Prostate gland (tissue), 2 donors: ENCODE measurements around the gene GRIN2A. TPM values are rescaled to one million over a fixed set of nuclear protein-coding genes. Genes with fewer than 3 reads are reported as not detected.

Source experiments
- DNase-seq: peaks from one replicate; pipeline ENCODE4 v3.0.0-alpha.2; 2019; ENCODE audit warnings: low spot score
- H3K27ac ChIP-seq, 2 donors: fragments of 200-600 bp; sonication (generic); 2 replicates each; pipeline ENCODE4 v1.5.1; 2017 to 2019
- H3K27me3 ChIP-seq: fragments of 200-600 bp; sonication (generic); replicated peaks from 2 replicates; pipeline ENCODE4 v1.5.1; 2019; ENCODE audit not compliant: insufficient read depth
- H3K36me3 ChIP-seq, 2 donors: fragments of 200-600 bp; sonication (generic); 1 replicate in 1 of 2; 2 replicates in 1 of 2; pipeline versions ENCODE4 v1.5.1 to v1.8.1; 2017 to 2019
- H3K4me1 ChIP-seq: fragments of 200-600 bp; sonication (generic); replicated peaks from 2 replicates; pipeline ENCODE4 v1.5.1; 2019
- H3K4me3 ChIP-seq, 2 donors: fragments of 200-600 bp; sonication (generic); 2 replicates each; pipeline ENCODE4 v1.5.1; 2017 to 2019
- H3K9me3 ChIP-seq: fragments of 200-600 bp; sonication (generic); 2 replicates; pipeline ENCODE4 v1.5.1; 2017
- POLR2A ChIP-seq: fragments of 450-650 bp; IDR thresholded peaks from one replicate; pipeline ENCODE4 v1.6.1; 2016; ENCODE audit warnings: antibody characterized with exemption, mild to moderate bottlenecking
- POLR2AphosphoS5 ChIP-seq: sonication (generic); formaldehyde crosslinking; IDR thresholded peaks from one replicate; pipeline ENCODE4 v1.6.1; 2017; ENCODE audit warnings: antibody characterized with exemption
- WGBS: methylation state at CpG from one replicate; pipeline ENCODE4 v1.1.5; 2018; 5-methylcytosine and 5-hydroxymethylcytosine counted together
- intact Hi-C: fragments of 100-400 bp; cut with DNase I; formaldehyde crosslinking; loops from one replicate; pipeline ENCODE4 v1.14.2; 2022
- total RNA-seq, 2 donors: library from RNA; depleted of rRNA; stranded (reverse); fragments of >200 nt; gene quantifications; one replicate each; pipeline ENCODE4 v1.1.0, GENCODE V29; 2016
- TF ChIP-seq, protein P1 (sequence below), 4 experiments: fragments of 200-600 bp in 2 of 4; fragments of 450-650 bp in 2 of 4; sonication (generic) in 2 of 4; IDR thresholded peaks; 1 replicate in 3 of 4; 2 replicates in 1 of 4; pipeline ENCODE4 v1.5.1; 2016 to 2019; ENCODE audit warnings: antibody characterized with exemption in 4 of 4, mild to moderate bottlenecking in 2 of 4, moderate library complexity in 2 of 4

GRIN2A gene
- total RNA-seq, 2 donors from 2014 or later: 0.23 to 11.4 TPM

DNA sequence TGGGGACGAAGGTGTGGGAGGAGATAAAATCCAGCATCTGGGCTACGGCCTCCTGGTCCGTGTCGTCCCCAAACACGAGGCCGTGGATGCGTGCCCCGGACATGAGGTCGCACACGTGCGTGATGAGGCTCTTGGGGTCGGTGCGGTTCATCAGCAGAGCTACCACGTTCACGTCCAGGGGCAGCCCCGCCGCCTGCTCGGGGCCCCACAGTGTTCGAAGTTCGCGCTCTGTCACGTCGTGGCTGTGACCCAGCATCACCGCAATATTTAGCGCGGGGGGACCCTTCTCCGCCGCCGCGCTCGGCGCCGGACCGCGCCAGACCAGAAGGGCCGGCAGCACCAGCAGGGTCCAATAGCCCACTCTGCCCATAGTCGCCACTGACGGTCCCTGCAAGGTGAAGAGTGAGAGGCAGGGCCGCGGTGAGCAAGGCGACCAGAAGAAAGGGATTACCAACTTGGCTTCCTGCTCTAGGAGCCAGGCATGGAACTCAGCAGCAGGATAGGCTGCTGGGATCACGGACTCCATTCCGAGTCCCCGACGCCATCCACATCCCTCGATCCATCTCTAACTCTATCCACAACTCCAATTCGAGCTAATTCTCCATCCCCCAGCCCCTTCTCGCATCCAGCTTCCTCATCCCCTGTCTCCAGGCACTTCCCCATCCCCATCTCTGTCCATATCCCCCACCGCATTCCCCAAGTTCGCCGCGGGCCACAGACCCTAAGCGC, 2.0 kb downstream of the GRIN2A start:
- Histone ChIP-seq H3K27me3 (peaks cover 19% of the 10 kb centered on the region), H3K4me3 (no peak overlapping the region), H3K27ac (no peak overlapping the region), H3K36me3 (no peaks in the 10 kb centered on the region), H3K4me1 (no peaks in the 10 kb centered on the region), H3K9me3 (no peaks in the 10 kb centered on the region)
- WGBS: 29% methylated on average over 45 of the region's 53 CpGs
- no peak for DNase-seq
- TF ChIP-seq, protein P1, sequence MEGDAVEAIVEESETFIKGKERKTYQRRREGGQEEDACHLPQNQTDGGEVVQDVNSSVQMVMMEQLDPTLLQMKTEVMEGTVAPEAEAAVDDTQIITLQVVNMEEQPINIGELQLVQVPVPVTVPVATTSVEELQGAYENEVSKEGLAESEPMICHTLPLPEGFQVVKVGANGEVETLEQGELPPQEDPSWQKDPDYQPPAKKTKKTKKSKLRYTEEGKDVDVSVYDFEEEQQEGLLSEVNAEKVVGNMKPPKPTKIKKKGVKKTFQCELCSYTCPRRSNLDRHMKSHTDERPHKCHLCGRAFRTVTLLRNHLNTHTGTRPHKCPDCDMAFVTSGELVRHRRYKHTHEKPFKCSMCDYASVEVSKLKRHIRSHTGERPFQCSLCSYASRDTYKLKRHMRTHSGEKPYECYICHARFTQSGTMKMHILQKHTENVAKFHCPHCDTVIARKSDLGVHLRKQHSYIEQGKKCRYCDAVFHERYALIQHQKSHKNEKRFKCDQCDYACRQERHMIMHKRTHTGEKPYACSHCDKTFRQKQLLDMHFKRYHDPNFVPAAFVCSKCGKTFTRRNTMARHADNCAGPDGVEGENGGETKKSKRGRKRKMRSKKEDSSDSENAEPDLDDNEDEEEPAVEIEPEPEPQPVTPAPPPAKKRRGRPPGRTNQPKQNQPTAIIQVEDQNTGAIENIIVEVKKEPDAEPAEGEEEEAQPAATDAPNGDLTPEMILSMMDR (IDR thresholded peaks at IDR 0.05): no peak
- TF ChIP-seq POLR2AphosphoS5: no peak
- TF ChIP-seq POLR2A: no peak
- intact Hi-C loops: loop anchor here (2.0 to 10.0 kb wide), 4 partner anchors 525 to 1015 kb away; no protein-coding TSS in a partner anchor

GRCh38 chr16:10178526-10178925, 3.7 kb downstream of the GRIN2A start:
- WGBS: 84% methylated on average over 3 of the region's 3 CpGs
- H3K27ac ChIP-seq: no peak overlapping the region
- no peak for DNase-seq
- no peak overlapping the region for H3K4me3 ChIP-seq
- no peaks in the 10 kb centered on the region for H3K9me3 ChIP-seq
- no peaks in the 10 kb centered on the region for H3K4me1 ChIP-seq
- no peaks in the 10 kb centered on the region for H3K36me3 ChIP-seq
- intact Hi-C loops: no loop called here
- TF ChIP-seq POLR2AphosphoS5 (no peak), POLR2A (no peak)
- TF ChIP-seq, protein P1 (IDR thresholded peaks at IDR 0.05): no peak
- peaks cover 19% of the 10 kb centered on the region for H3K27me3 ChIP-seq

DNA sequence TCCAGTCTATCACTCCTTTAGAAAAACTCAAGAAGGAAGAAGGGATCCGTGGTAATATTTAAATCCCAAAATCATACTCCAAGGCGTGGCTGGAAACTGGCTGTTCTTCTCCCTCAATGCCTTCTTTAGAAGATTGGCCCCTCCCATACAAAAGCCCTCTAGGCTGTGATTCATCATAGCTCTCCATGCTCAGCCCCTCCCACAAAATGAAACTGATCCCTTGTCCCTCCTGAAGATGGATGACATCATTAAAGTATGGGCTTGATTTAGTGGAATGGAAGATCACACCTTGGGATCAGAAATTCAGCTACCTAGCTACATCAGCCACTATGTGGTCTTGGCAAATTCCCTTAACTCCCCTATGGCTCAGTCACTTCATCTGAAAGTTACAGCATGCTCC, 4.1 kb downstream of the GRIN2A start:
- intact Hi-C loops: no loop called here
- no peaks in the 10 kb centered on the region for H3K36me3 ChIP-seq
- TF ChIP-seq, protein P1 (IDR thresholded peaks at IDR 0.05): no peak
- TF ChIP-seq POLR2AphosphoS5 (no peak), POLR2A (no peak)
- H3K27ac ChIP-seq: no peak overlapping the region
- H3K9me3 ChIP-seq: no peaks in the 10 kb centered on the region
- H3K4me1 ChIP-seq: no peaks in the 10 kb centered on the region
- no peak for DNase-seq
- WGBS: 86% methylated on average over 2 of the region's 2 CpGs
- peaks cover 17% of the 10 kb centered on the region for H3K27me3 ChIP-seq
- H3K4me3 ChIP-seq: no peak overlapping the region

GRCh38 chr16:10172848-10173655, 9.2 kb downstream of the GRIN2A start:
- Histone ChIP-seq H3K4me3 (no peak overlapping the region), H3K27me3 (no peaks in the 10 kb centered on the region), H3K36me3 (no peaks in the 10 kb centered on the region), H3K4me1 (no peaks in the 10 kb centered on the region), H3K27ac (no peak overlapping the region), H3K9me3 (no peaks in the 10 kb centered on the region)
- WGBS: 79% methylated on average over 16 of the region's 16 CpGs
- no peak for TF ChIP-seq POLR2A
- TF ChIP-seq, protein P1 (IDR thresholded peaks at IDR 0.05): no peak
- no peak for TF ChIP-seq POLR2AphosphoS5
- intact Hi-C loops: no loop called here
- DNase-seq: no peak
